Fibroblast of the aortic adventitia (primary cell): Measurements from ENCODE around the gene IMMP1L. TPM values are rescaled to one million over a fixed set of nuclear protein-coding genes. Genes with fewer than 3 reads are reported as not detected.

ENCODE experiments used
- DNase-seq: peaks from one replicate; pipeline ENCODE4 v3.0.0-alpha.2; 2010; ENCODE audit warnings: low read depth
- H3K4me3 ChIP-seq: 2 replicates; pipeline ENCODE4 v1.5.1; 2011; ENCODE audit warnings: low read depth, mild to moderate bottlenecking, control low read depth, low read length, moderate library complexity
- CTCF ChIP-seq: IDR thresholded peaks from 2 replicates; pipeline ENCODE4 v1.5.1; 2011; ENCODE audit warnings: mild to moderate bottlenecking, low read length, control low read depth, inconsistent platforms; ENCODE audit not compliant: insufficient read depth
- total RNA-seq: library from RNA; depleted of rRNA; stranded (reverse); fragments of >200 nt; gene quantifications from 2 replicates; pipeline ENCODE4 v1.2.3, GENCODE V29; 2012; ENCODE audit warnings: low replicate concordance

The IMMP1L gene
- total RNA-seq, 1 donor: 13.5 TPM

GRCh38 chr11:31433851-31434250 is 75.6 kb downstream of the IMMP1L start:
- H3K4me3 ChIP-seq: no peak overlapping the region
- TF ChIP-seq CTCF: no peak
- DNase-seq: no peak

- no peak for DNase-seq
- H3K4me3 ChIP-seq: no peak overlapping the region
- no peak for TF ChIP-seq CTCF
Measured at GRCh38 chr11:31424652-31425051, 84.8 kb downstream of the IMMP1L start.

- no peak for DNase-seq
- TF ChIP-seq CTCF: no peak
- H3K4me3 ChIP-seq: no peak overlapping the region
Measured at GRCh38 chr11:31422703-31423102, 86.7 kb downstream of the IMMP1L start.

- H3K4me3 ChIP-seq: no peak overlapping the region
- TF ChIP-seq CTCF: no peak
- no peak for DNase-seq
Measured at GRCh38 chr11:31421820-31422219, 87.6 kb downstream of the IMMP1L start.

GRCh38 chr11:31419669-31420068 is 89.8 kb downstream of the IMMP1L start:
- no peak overlapping the region for H3K4me3 ChIP-seq
- TF ChIP-seq CTCF: no peak
- no peak for DNase-seq

GRCh38 chr11:31419138-31419537 is 90.3 kb downstream of the IMMP1L start:
- H3K4me3 ChIP-seq: no peak overlapping the region
- no peak for DNase-seq
- no peak for TF ChIP-seq CTCF

- TF ChIP-seq CTCF: no peak
- DNase-seq: no peak
- H3K4me3 ChIP-seq: no peak overlapping the region
Measured at GRCh38 chr11:31417816-31418215, 91.6 kb downstream of the IMMP1L start.
